ENCODE measurements around the gene CDR2L.
A peak's percentile ranks its signal among the peaks of the same experiment; 100 is the strongest.

The CDR2L gene

DNA sequence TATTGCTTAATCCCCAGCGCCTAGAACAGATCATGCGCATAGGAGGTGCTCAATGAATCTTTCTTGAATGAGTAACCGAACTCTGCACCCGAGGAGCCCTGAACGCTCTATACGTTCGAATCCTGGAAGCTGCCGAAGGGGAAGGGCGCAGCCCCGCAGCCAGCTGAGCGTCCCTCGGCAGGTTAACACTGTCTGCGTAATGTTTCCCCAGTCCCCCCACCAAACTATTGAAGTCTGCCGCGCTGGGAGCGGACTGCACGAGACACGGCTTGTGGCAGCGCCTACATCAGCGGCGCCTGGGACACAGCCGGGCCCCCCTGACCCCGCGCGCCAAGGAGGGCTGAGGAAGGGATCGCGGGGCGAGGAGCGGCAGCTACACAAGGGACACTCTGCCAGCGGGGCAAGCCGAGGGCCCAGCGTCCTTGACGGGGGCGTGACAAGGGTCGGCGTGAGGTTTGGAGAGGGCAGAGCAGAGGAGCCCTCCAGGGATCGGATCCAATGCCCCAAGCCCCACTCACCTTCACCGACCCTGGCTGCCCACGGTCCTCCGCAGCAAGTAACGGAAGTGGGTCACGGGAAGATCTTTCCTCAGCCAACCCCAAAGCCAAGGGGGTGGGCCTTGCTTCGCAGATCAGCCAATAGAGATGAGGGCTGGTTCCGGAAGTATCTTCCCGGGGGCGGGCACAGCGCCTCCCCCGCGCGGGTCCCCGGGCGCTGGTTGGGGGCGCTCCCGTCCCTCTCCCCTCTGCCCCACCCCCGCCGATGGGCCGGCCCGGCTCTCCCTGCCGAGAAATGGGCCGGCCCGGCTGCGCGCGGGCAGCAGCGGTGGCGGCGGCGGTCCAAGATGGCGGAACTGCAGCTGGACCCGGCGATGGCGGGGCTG lies 59.2 kb downstream of the CDR2L start, which contains the start of the genes ATP5PD and KCTD2:
TSS of gene ATP5PD (minus strand) at position 563 of the 883 bp plus-strand sequence. CDS start 4,319 bp downstream, outside the sequence.
TSS of gene KCTD2 (plus strand) at position 819 of the 883 bp plus-strand sequence. CDS start at position 845, 26 bp downstream.
- DNase-seq, result peak; percentile 88

DNA sequence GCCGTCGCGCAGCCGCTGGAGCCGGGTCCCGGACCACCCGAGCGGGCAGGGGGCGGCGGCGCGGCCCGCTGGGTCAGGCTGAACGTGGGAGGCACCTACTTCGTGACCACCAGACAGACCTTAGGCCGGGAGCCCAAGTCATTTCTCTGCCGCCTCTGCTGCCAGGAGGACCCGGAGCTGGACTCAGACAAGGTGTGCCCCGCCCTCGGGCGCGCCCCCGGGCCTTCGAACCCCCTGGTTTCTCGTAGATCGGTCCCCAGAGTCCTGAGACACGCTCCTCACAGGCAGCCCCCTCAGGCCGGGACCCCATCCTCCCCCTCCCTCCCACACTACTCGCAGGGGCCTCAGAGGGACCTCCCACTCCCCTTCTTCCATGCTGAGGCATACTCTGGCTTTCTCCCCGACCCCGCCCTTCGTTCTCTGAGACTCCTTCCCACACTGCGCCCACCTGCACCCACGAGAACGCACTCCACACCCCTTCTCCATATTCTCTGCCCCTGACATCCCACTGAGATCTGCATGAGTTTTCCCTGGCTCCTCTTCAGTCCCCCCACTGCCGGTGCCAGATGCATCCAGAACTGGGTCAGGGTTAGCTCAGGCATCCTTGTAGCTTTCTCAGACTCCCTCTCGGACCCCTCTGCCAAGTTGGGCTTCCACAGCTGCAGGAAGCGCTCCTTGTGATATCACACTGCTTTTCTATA lies 60.1 kb downstream of the CDR2L start:
- no peak for DNase-seq

DNA sequence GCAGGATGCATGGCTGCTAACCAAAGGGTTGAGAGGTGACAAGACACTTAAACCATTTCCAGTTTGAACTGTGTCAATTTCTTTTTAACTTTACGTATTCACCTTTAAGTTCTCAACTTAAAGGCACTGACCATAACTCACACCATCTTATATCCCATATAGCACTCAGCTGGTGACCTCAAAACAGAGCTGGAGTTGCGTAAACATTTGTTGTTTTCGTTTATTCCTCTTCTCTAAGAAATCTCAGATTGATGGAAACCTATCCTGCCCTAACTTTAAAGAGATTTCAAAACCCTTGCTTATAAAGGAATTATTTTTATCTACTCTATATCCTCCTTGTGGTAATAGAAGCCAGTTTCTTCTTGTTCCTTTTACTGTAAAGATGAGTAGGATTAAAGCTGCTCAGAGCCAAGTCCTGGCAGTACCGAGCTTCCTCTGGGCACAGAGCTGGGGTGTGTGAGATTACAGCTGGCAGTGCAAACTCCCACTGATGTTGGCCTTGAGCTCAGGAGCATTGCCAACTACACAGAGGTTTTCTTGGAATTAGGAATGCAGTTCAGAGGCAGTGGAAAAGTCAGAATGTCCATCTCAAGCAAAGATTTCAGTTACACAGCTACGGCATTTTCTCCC lies 60.9 kb downstream of the CDR2L start:
- no peak for DNase-seq

DNA sequence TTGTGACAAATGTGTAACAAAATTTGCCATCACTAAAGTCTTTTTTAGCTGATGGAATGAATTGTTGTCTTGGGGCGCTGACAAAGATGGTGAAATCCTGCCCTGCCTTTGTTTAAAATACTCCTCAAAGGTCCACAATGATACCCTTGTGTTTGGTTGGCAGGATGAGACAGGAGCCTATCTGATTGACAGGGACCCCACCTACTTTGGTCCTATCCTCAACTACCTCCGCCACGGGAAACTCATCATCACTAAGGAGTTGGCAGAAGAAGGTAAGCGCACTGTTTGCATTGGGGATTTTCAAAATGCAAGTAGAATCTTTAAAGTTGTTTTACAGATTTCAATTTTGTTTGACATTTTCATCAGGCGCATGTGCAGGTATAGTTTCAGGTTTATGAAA lies 61.6 kb downstream of the CDR2L start:
- DNase-seq, result no peak

DNA sequence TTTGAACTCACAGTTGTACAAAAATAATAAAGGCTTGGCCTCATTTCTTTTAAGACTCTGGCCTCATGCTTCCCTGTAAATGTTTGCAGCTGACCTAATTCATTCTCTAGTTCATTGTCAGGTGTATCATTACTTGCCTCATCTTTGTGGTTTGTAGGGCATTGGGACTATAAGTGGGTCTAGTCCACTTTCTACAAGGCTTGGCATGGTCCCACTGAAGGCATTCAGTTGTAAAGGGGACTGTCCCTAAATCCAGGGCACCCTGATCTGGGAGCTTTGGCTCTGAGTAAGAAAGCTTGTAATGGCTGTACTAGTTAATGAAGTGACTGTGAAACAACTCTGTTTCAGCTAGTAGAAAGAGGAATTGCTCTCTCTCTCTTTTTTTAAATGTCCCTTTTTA lies 62.3 kb downstream of the CDR2L start:
- DNase-seq, result no peak

DNA sequence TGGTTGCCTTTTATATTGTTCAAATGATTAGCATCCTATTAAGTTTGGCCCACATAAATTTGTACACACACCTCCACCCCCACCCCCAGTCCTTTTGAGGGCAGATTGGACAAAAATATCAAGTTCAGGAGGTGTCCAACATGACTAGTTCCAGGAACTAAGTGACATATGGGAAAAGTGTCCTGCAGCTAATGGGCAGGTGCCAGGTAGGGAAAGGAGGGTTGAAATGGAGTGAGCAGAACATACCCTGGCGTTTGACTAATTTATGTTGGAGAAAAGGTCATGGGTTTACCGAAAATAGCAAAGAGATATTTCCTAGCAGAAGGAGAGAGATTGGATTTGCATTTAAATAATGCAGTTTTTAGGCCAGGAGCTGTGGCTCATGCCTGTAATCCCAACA lies 64.5 kb downstream of the CDR2L start:
- DNase-seq, result no peak
